Osteocyte (in vitro differentiated cells): ENCODE measurements around the gene KIFC1. TPM values are rescaled to one million over a fixed set of nuclear protein-coding genes. Genes with fewer than 3 reads are reported as not detected.

Experiments used
- DNase-seq: peaks from one replicate; pipeline ENCODE4 v3.0.0; 2021; ENCODE audit warnings: mixed read lengths; ENCODE audit not compliant: unreplicated experiment; ENCODE audit errors: extremely low spot score
- H3K27ac Mint-ChIP-seq: one replicate; pipeline ENCODE4 v1.8.0; 2021; ENCODE audit warnings: mild to moderate bottlenecking, mixed read lengths; ENCODE audit not compliant: unreplicated experiment
- H3K27me3 Mint-ChIP-seq: one replicate; pipeline ENCODE4 v1.8.0; 2021; ENCODE audit warnings: mixed read lengths; ENCODE audit not compliant: unreplicated experiment
- H3K36me3 Mint-ChIP-seq: one replicate; pipeline ENCODE4 v1.8.0; 2021; ENCODE audit warnings: mixed read lengths; ENCODE audit not compliant: unreplicated experiment
- H3K4me1 Mint-ChIP-seq: one replicate; pipeline ENCODE4 v1.8.0; 2021; ENCODE audit warnings: mixed read lengths; ENCODE audit not compliant: unreplicated experiment
- H3K4me3 Mint-ChIP-seq: one replicate; pipeline ENCODE4 v1.8.0; 2021; ENCODE audit warnings: mild to moderate bottlenecking, moderate library complexity, mixed read lengths; ENCODE audit not compliant: unreplicated experiment
- H3K9me3 Mint-ChIP-seq: one replicate; pipeline ENCODE4 v1.8.0; 2021; ENCODE audit warnings: mixed read lengths; ENCODE audit not compliant: unreplicated experiment
- CTCF ChIP-seq: fragments of 200-600 bp; sonication (generic); IDR thresholded peaks from 2 replicates; pipeline ENCODE4 v1.5.0; 2021; ENCODE audit warnings: antibody characterized with exemption, mild to moderate bottlenecking, moderate library complexity
- total RNA-seq: library from RNA; stranded (reverse); gene quantifications from 2 replicates; pipeline ENCODE4 v1.2.1, GENCODE V29; 2021

The KIFC1 gene
- total RNA-seq, 1 donor from 2014 or later = 10.8 TPM

- Mint-ChIP-seq H3K4me1 (peaks cover 2% of the 10 kb centered on the region), H3K27me3 (peaks cover 5% of the 10 kb centered on the region), H3K27ac (no peak overlapping the region), H3K9me3 (no peaks in the 10 kb centered on the region), H3K36me3 (no peaks in the 10 kb centered on the region), H3K4me3 (no peak overlapping the region)
- no peak for DNase-seq
- peak; percentile 54 for TF ChIP-seq CTCF
Observed at GRCh38 chr6:33384581-33385020, 7.0 kb upstream of the KIFC1 start.

GRCh38 chr6:33390173-33390572, 1.4 kb upstream of the KIFC1 start:
- no peak for DNase-seq
- no peaks in the 10 kb centered on the region for H3K36me3 Mint-ChIP-seq
- peak overlapping the region; percentile 96 for H3K27ac Mint-ChIP-seq
- no peak for TF ChIP-seq CTCF
- no peaks in the 10 kb centered on the region for H3K27me3 Mint-ChIP-seq
- H3K4me1 Mint-ChIP-seq = peaks cover 28% of the 10 kb centered on the region
- H3K4me3 Mint-ChIP-seq = no peak overlapping the region
- H3K9me3 Mint-ChIP-seq = no peaks in the 10 kb centered on the region

- Mint-ChIP-seq H3K4me1 (peaks cover 32% of the 10 kb centered on the region), H3K4me3 (peak overlapping the region; percentile 80), H3K27ac (peak overlapping the region; percentile 96), H3K9me3 (no peaks in the 10 kb centered on the region), H3K27me3 (no peaks in the 10 kb centered on the region), H3K36me3 (no peaks in the 10 kb centered on the region)
- DNase-seq = no peak
- no peak for TF ChIP-seq CTCF
Observed at GRCh38 chr6:33390767-33391277, 801 bp upstream of the KIFC1 start.

- Mint-ChIP-seq H3K27ac (peak overlapping the region; percentile 96), H3K9me3 (no peaks in the 10 kb centered on the region), H3K4me3 (peak overlapping the region; percentile 80), H3K4me1 (peaks cover 32% of the 10 kb centered on the region), H3K27me3 (no peaks in the 10 kb centered on the region), H3K36me3 (no peaks in the 10 kb centered on the region)
- TF ChIP-seq CTCF = no peak
- DNase-seq = no peak
Observed at GRCh38 chr6:33391922-33392594, 435 bp downstream of the KIFC1 start.

- DNase-seq = no peak
- peak overlapping the region; percentile 96 for H3K27ac Mint-ChIP-seq
- TF ChIP-seq CTCF = no peak
- H3K4me1 Mint-ChIP-seq = peaks cover 32% of the 10 kb centered on the region
- no peaks in the 10 kb centered on the region for H3K27me3 Mint-ChIP-seq
- no peaks in the 10 kb centered on the region for H3K9me3 Mint-ChIP-seq
- H3K4me3 Mint-ChIP-seq = peak overlapping the region; percentile 80
- no peaks in the 10 kb centered on the region for H3K36me3 Mint-ChIP-seq
Observed at GRCh38 chr6:33392595-33392948, 949 bp downstream of the KIFC1 start.
